PC-3 (cell line): ENCODE results near the gene TMEM214. TPM values are rescaled to one million over a fixed set of nuclear protein-coding genes. Genes with fewer than 3 reads are reported as not detected.

Experiments
- ATAC-seq: fragments of 200-7000 bp; cut with Tn5 transposase; 2 replicates; pipeline ENCODE4 v1.9.1; 2020; ENCODE audit warnings: mild to moderate bottlenecking, moderate library complexity
- BruUV-seq: library from RNA; stranded (reverse); fragments of 400-500 nt; replicated peaks from 2 replicates; lab custom pipeline; 2021; lab: Mats Ljungman, UMichigan
- CTCF ChIA-PET: fragments of 300-600 bp; sonication (Branson Sonifier 250); formaldehyde crosslinking; loops from one replicate; lab custom pipeline; 2022; ENCODE audit warnings: antibody characterized with exemption; lab: Charles Lee
- POLR2A ChIA-PET: fragments of 300-600 bp; sonication (Branson Sonifier 250); formaldehyde crosslinking; loops from one replicate; lab custom pipeline; 2022; ENCODE audit warnings: antibody characterized with exemption; ENCODE audit not compliant: unreplicated experiment; lab: Charles Lee
- DNase-seq: peaks from one replicate; pipeline ENCODE4 v3.0.0-alpha.2; 2015
- H2AFZ ChIP-seq: fragments of 300-600 bp; sonication (generic); 2 replicates; pipeline ENCODE4 v1.6.0; 2016; ENCODE audit warnings: antibody characterized with exemption, low read length
- H3F3A ChIP-seq: fragments of 300-600 bp; sonication (generic); one replicate; pipeline ENCODE4 v1.6.0; 2017; ENCODE audit warnings: antibody characterized with exemption, low read length, control low read depth, mild to moderate bottlenecking; ENCODE audit not compliant: unreplicated experiment
- H3K27ac ChIP-seq: fragments of 300-600 bp; sonication (generic); 2 replicates; pipeline ENCODE4 v1.5.1; 2016; ENCODE audit warnings: mild to moderate bottlenecking, low read length
- H3K27me3 ChIP-seq: fragments of 300-600 bp; sonication (generic); 2 replicates; pipeline ENCODE4 v1.6.1; 2016; ENCODE audit warnings: low read length, mixed read lengths
- H3K36me3 ChIP-seq: fragments of 300-600 bp; sonication (generic); 2 replicates; pipeline ENCODE4 v1.6.1; 2016; ENCODE audit warnings: low read depth, mixed run types, low read length, mixed read lengths
- H3K4me1 ChIP-seq: fragments of 300-600 bp; sonication (generic); 2 replicates; pipeline ENCODE4 v1.5.1; 2016; ENCODE audit warnings: low read length; ENCODE audit not compliant: insufficient read depth
- H3K4me2 ChIP-seq: fragments of 300-600 bp; sonication (generic); 2 replicates; pipeline ENCODE4 v1.6.0; 2016; ENCODE audit warnings: low read length
- H3K4me3 ChIP-seq: fragments of 300-600 bp; sonication (generic); 2 replicates; pipeline ENCODE4 v1.5.1; 2016; ENCODE audit warnings: mild to moderate bottlenecking, low read length, mixed read lengths
- H3K79me2 ChIP-seq: fragments of 300-600 bp; sonication (generic); 2 replicates; pipeline ENCODE4 v1.6.1; 2017; ENCODE audit warnings: low read length, mixed read lengths
- H3K9ac ChIP-seq: fragments of 300-600 bp; sonication (generic); 2 replicates; pipeline ENCODE4 v1.6.0; 2016; ENCODE audit warnings: mild to moderate bottlenecking, low read length
- H3K9me2 ChIP-seq: fragments of 300-600 bp; sonication (generic); replicated peaks from 2 replicates; pipeline ENCODE4 v1.6.1; 2016; ENCODE audit warnings: mixed run types, low read length, mixed read lengths
- H3K9me3 ChIP-seq: fragments of 300-600 bp; sonication (generic); 2 replicates; pipeline ENCODE4 v1.6.1; 2016; ENCODE audit warnings: low read length, mixed read lengths
- H4K20me1 ChIP-seq: fragments of 300-600 bp; sonication (generic); 2 replicates; pipeline ENCODE4 v1.6.1; 2016; ENCODE audit warnings: low read length, mixed read lengths
- EZH2 ChIP-seq: fragments of 300-600 bp; sonication (generic); IDR thresholded peaks from one replicate; pipeline ENCODE4 v1.6.1; 2017; ENCODE audit warnings: antibody characterized with exemption, mild to moderate bottlenecking, low read length; ENCODE audit not compliant: unreplicated experiment
- EZH2phosphoT487 ChIP-seq: fragments of 300-600 bp; sonication (generic); IDR thresholded peaks from 2 replicates; pipeline ENCODE4 v1.6.1; 2018; ENCODE audit warnings: mild to moderate bottlenecking, antibody characterized with exemption, low read length, borderline replicate concordance
- intact Hi-C: fragments of 100-400 bp; cut with micrococcal nuclease; formaldehyde crosslinking; loops from 2 replicates; pipeline ENCODE4 v1.9.0; 2023
- total RNA-seq: library from RNA; depleted of rRNA; stranded (reverse); fragments of >200 nt; gene quantifications from 2 replicates; pipeline ENCODE4 v1.2.3, GENCODE V29; 2014
- TF ChIP-seq, protein P1 (sequence below): fragments of 300-600 bp; sonication (generic); conservative IDR thresholded peaks from 2 replicates; pipeline ENCODE4 v1.5.1; 2017; ENCODE audit warnings: antibody characterized with exemption, low read depth, mild to moderate bottlenecking, low read length

Gene TMEM214
- total RNA-seq, 1 experiment from 2014 or later = 43.0 TPM

DNA sequence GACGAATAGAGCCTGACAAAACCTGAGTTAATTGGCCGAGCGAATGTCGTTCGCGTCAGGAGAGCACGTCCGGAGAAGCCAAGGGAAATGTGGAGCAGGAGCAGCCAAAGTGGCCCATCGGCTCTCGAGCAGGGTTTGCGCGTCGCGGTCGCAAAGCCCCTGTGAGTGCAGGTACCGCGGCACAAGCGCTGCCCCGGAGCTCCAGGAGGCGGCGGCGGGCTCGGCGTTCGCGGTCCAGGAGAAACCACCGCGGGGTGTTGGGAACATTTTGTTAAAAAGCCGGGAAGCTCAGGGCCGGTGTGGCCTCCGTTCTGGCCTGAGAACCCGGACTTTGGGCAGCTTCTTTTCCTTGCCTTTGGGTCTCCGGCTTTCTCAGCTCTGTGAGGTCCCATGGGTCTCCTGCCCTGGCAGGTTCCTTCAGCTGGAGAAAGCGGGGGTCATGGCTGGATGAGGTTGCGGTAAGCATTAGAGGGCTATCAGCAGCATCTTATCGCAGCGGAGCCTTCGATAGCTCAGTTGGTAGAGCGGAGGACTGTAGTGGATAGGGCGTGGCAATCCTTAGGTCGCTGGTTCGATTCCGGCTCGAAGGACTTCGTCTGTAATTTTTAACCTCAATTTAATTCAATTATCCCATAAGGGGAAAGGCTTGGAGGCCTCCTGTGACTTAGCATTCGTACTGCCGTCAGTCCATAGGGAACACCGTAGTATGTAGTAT is 17.7 kb downstream of the TMEM214 start:
- Histone ChIP-seq H4K20me1 (no peaks in the 10 kb centered on the region), H3K36me3 (no peaks in the 10 kb centered on the region), H3K27me3 (no peaks in the 10 kb centered on the region), H3F3A (no peaks in the 10 kb centered on the region), H3K4me2 (peak overlapping the region; percentile 94), H3K4me1 (peaks cover 17% of the 10 kb centered on the region), H2AFZ (peak overlapping the region; percentile 79), H3K79me2 (no peaks in the 10 kb centered on the region), H3K9me2 (no peaks in the 10 kb centered on the region), H3K9ac (peak overlapping the region; percentile 61), H3K9me3 (no peaks in the 10 kb centered on the region), H3K27ac (peak overlapping the region; percentile 52), H3K4me3 (peak overlapping the region; percentile 77)
- no TSS peak for BruUV-seq
- intact Hi-C loops = loop anchor here (1.0 to 2.0 kb wide), 3 partner anchors 18 to 89 kb away; partner anchors contain the start of gene TMEM214
- TF ChIP-seq EZH2phosphoT487 (no peak), EZH2 (no peak)
- TF ChIP-seq, protein P1, sequence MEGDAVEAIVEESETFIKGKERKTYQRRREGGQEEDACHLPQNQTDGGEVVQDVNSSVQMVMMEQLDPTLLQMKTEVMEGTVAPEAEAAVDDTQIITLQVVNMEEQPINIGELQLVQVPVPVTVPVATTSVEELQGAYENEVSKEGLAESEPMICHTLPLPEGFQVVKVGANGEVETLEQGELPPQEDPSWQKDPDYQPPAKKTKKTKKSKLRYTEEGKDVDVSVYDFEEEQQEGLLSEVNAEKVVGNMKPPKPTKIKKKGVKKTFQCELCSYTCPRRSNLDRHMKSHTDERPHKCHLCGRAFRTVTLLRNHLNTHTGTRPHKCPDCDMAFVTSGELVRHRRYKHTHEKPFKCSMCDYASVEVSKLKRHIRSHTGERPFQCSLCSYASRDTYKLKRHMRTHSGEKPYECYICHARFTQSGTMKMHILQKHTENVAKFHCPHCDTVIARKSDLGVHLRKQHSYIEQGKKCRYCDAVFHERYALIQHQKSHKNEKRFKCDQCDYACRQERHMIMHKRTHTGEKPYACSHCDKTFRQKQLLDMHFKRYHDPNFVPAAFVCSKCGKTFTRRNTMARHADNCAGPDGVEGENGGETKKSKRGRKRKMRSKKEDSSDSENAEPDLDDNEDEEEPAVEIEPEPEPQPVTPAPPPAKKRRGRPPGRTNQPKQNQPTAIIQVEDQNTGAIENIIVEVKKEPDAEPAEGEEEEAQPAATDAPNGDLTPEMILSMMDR = no peak; the same call in 1 of the 2 replicates
- ChIA-PET POLR2A (interaction anchor here (1.0 kb wide), 1 partner anchor 83 kb away, joined by 3 read pairs; no protein-coding TSS in a partner anchor), CTCF (interaction anchor here (0.9 kb wide), 1 partner anchor 89 kb away, joined by 4 read pairs; no protein-coding TSS in a partner anchor)
- ATAC-seq (peak; percentile 64), DNase-seq (peak; percentile 97)

GRCh38 chr2:27050996-27051901 is 18.5 kb downstream of the TMEM214 start, which contains the start of gene AGBL5:
Gene AGBL5, plus strand, starts transcription at chr2:27051668. Its CDS starts 1,291 bp downstream, at chr2:27052959.
- H3K9ac ChIP-seq = peak within 1 kb of the TSS; percentile 61
- ChIA-PET POLR2A (interaction anchor here (0.5 to 1.0 kb wide), 2 partner anchors 83 to 377 kb away, joined by 3 to 5 read pairs; partner anchors contain the start of gene NRBP1), CTCF (interaction anchor here (0.5 to 1.0 kb wide), 3 partner anchors 89 to 242 kb away, joined by 3 to 6 read pairs (median 4); no protein-coding TSS in a partner anchor)
- DNase-seq = peak; percentile 96
- peak within 1 kb of the TSS; percentile 94 for H3K4me2 ChIP-seq
- H3K36me3 ChIP-seq = no peaks in the 10 kb centered on the region
- peak within 1 kb of the TSS; percentile 52 for H3K27ac ChIP-seq
- intact Hi-C loops = loop anchor here (1.0 to 2.0 kb wide), 3 partner anchors 18 to 90 kb away; partner anchors contain the start of gene TMEM214
- H4K20me1 ChIP-seq = no peaks in the 10 kb centered on the region
- peak within 1 kb of the TSS; percentile 89 for H2AFZ ChIP-seq
- peaks cover 17% of the 10 kb centered on the region for H3K4me1 ChIP-seq
- H3K79me2 ChIP-seq = no peaks in the 10 kb centered on the region
- H3K9me3 ChIP-seq = no peaks in the 10 kb centered on the region
- no peaks in the 10 kb centered on the region for H3K27me3 ChIP-seq
- peak within 1 kb of the TSS; percentile 77 for H3K4me3 ChIP-seq
- H3K9me2 ChIP-seq = no peaks in the 10 kb centered on the region
- no TSS peak for BruUV-seq
- TF ChIP-seq EZH2 = no peak
- TF ChIP-seq EZH2phosphoT487 = no peak
- TF ChIP-seq, protein P1 = no peak
- ATAC-seq = peak; percentile 54
- no peaks in the 10 kb centered on the region for H3F3A ChIP-seq
